Measurements from ENCODE around the gene OR2A2.

- no peak for TF ChIP-seq CTCF (conservative IDR thresholded peaks at IDR 0.05; ENCODE audit: low read depth, low read length)
- no peak for TF ChIP-seq EZH2 (IDR thresholded peaks at IDR 0.05; ENCODE audit: borderline replicate concordance, low read depth, low read length, poor library complexity, severe bottlenecking)
These were observed 889 bp downstream of the OR2A2 start for GRCh38 chr7:144110272-144110671.
